GM12878 (cell line): ENCODE data around the gene ELL. TPM values are rescaled to one million over a fixed set of nuclear protein-coding genes. Genes with fewer than 3 reads are reported as not detected.

ENCODE experiments used
- ATAC-seq: fragments of 200-7000 bp; cut with Tn5 transposase; 3 replicates; pipeline ENCODE4 v1.9.1; 2020; ENCODE audit warnings: mild to moderate bottlenecking, moderate library complexity
- BruUV-seq: library from RNA; stranded (reverse); fragments of 400-500 nt; replicated peaks from 2 replicates; lab custom pipeline; 2021; lab: Mats Ljungman, UMichigan
- CTCF ChIA-PET: fragments of 300-600 bp; sonication (Branson Sonifier 250); formaldehyde crosslinking; extraction: SDS; loops from one replicate; lab custom pipeline; 2021; ENCODE audit warnings: inconsistent platforms; lab: Yijun Ruan, JAX
- POLR2A ChIA-PET: fragments of 350-600 bp; formaldehyde crosslinking; extraction: SDS; loops from one replicate; lab custom pipeline; 2021; ENCODE audit warnings: inconsistent platforms; lab: Charles Lee
- RAD21 ChIA-PET: fragments of 300-600 bp; sonication (Branson Sonifier 250); formaldehyde crosslinking; loops from one replicate; lab custom pipeline; 2023; ENCODE audit warnings: antibody characterized with exemption; ENCODE audit not compliant: unreplicated experiment; lab: Charles Lee
- SMC1A ChIA-PET: fragments of 300-600 bp; sonication (Branson Sonifier 250); formaldehyde crosslinking; loops from one replicate; lab custom pipeline; 2023; ENCODE audit not compliant: unreplicated experiment, uncharacterized antibody; lab: Charles Lee
- DNase-seq: peaks from one replicate; pipeline ENCODE4 v3.0.0-alpha.2; 2011; ENCODE audit warnings: low read depth, low spot score
- FAIRE-seq: peaks from 3 replicates; lab custom pipeline; 2011; peaks lifted over from hg19 to GRCh38; lab: Jason Lieb, UNC
- H2AFZ ChIP-seq: 2 replicates; pipeline ENCODE4 v1.6.0; 2011; ENCODE audit warnings: low read depth, low read length, control low read depth; ENCODE audit not compliant: control insufficient read depth
- H3K27ac ChIP-seq: 2 replicates; pipeline ENCODE4 v1.5.1; 2011; ENCODE audit warnings: control low read depth; ENCODE audit not compliant: control insufficient read depth, insufficient read depth
- H3K27me3 ChIP-seq, 2 experiments: replicated peaks in 1 of 2; 2 replicates each; pipeline versions ENCODE4 v1.6.0 to v1.6.1; 2011; ENCODE audit warnings: low read length in 1 of 2; ENCODE audit not compliant: control insufficient read depth in 2 of 2, insufficient read depth in 2 of 2
- H3K36me3 ChIP-seq, 2 experiments: 2 replicates each; pipeline ENCODE4 v1.5.1; 2011; ENCODE audit warnings: low read length in 1 of 2; ENCODE audit not compliant: control insufficient read depth in 2 of 2, insufficient read depth in 2 of 2
- H3K4me1 ChIP-seq: 2 replicates; pipeline ENCODE4 v1.6.1; 2011; ENCODE audit warnings: mild to moderate bottlenecking, low read length, moderate library complexity, mixed read lengths; ENCODE audit not compliant: control insufficient read depth, insufficient read depth
- H3K4me2 ChIP-seq: 2 replicates; pipeline ENCODE4 v1.6.0; 2011; ENCODE audit warnings: control low read depth; ENCODE audit not compliant: control insufficient read depth, insufficient read depth
- H3K4me3 ChIP-seq: fragments of 200-600 bp; sonication (generic); 2 replicates; pipeline ENCODE4 v1.5.1; 2016
- H3K79me2 ChIP-seq: 2 replicates; pipeline ENCODE4 v1.6.0; 2011; ENCODE audit warnings: low read length; ENCODE audit not compliant: control insufficient read depth, insufficient read depth
- H3K9ac ChIP-seq: 2 replicates; pipeline ENCODE4 v1.8.0; 2011; ENCODE audit warnings: low read length, control low read depth, mixed read lengths; ENCODE audit not compliant: control insufficient read depth, insufficient read depth
- H3K9me3 ChIP-seq: replicated peaks from 3 replicates; pipeline ENCODE4 v1.5.1; 2011; ENCODE audit warnings: mild to moderate bottlenecking, low read length; ENCODE audit not compliant: control insufficient read depth, insufficient read depth
- H4K20me1 ChIP-seq: 2 replicates; pipeline ENCODE4 v1.6.0; 2011; ENCODE audit not compliant: control insufficient read depth, insufficient read depth
- ASH2L ChIP-seq: fragments of 300-600, 200-600 bp; sonication (generic); IDR thresholded peaks from 2 replicates; pipeline ENCODE4 v1.6.1; 2017; ENCODE audit warnings: low read depth, mild to moderate bottlenecking, borderline replicate concordance
- BMI1 ChIP-seq: fragments of 450-650 bp; IDR thresholded peaks from 2 replicates; pipeline ENCODE4 v1.6.1; 2016; ENCODE audit warnings: mild to moderate bottlenecking, moderate library complexity, borderline replicate concordance
- CBX3 ChIP-seq: fragments of 200-600 bp; sonication (generic); IDR thresholded peaks from 2 replicates; pipeline ENCODE4 v1.6.1; 2016; ENCODE audit warnings: low read depth, borderline replicate concordance
- MYB ChIP-seq: fragments of 150-350 bp; IDR thresholded peaks from 2 replicates; pipeline ENCODE4 v1.6.1; 2014; ENCODE audit warnings: mild to moderate bottlenecking, low read depth, low read length, borderline replicate concordance
- SPI1 ChIP-seq: IDR thresholded peaks from 2 replicates; pipeline ENCODE4 v1.6.1; 2011; ENCODE audit warnings: low read depth, mild to moderate bottlenecking, low read length, moderate library complexity, borderline replicate concordance; ENCODE audit not compliant: insufficient read depth
- SREBF1 ChIP-seq: IDR thresholded peaks from 2 replicates; pipeline ENCODE4 v1.6.1; 2012; ENCODE audit warnings: mild to moderate bottlenecking, low read length
- TAF1 ChIP-seq: IDR thresholded peaks from 2 replicates; pipeline ENCODE4 v1.6.1; 2011; ENCODE audit warnings: mild to moderate bottlenecking, low read depth, low read length, borderline replicate concordance
- WGBS: methylation state at CpG from one replicate; pipeline ENCODE4 v1.1.6; 2016; ENCODE audit warnings: low lambda C conversion rate; ENCODE audit not compliant: insufficient replicate concordance, insufficient coverage; ENCODE audit errors: missing lambda C conversion rate; 5-methylcytosine and 5-hydroxymethylcytosine counted together
- in situ Hi-C: fragments of 300-500 bp; cut with MboI; formaldehyde crosslinking; loops from 9 replicates; pipeline ENCODE4 v1.14.3; 2018; ENCODE audit warnings: mixed read lengths
- intact Hi-C: fragments of 100-400 bp; cut with micrococcal nuclease; formaldehyde crosslinking; loops from one replicate; pipeline ENCODE4 v1.14.2; 2022; ENCODE audit not compliant: unreplicated experiment
- polyA plus RNA-seq, 11 experiments: library from polyadenylated mRNA; depleted of rRNA in 4 of 11; unstranded in 6 of 11; stranded (reverse) in 5 of 11; fragments of >200 nt; fragmentation: Nextera tagmentation in 4 of 11; fragmentation: Illumina TruSeq in 1 of 11; extraction: Ambion mirVana in 4 of 11; extraction: Trizol in 1 of 11; gene quantifications; 1 replicate in 1 of 11; 2 replicates in 10 of 11; pipeline versions ENCODE4 v1.2.1 to v1.2.3, GENCODE V29; 2011 to 2016; ENCODE audit warnings: inconsistent platforms in 2 of 11, missing spikeins in 2 of 11, low read depth in 1 of 11
- total RNA-seq, 4 experiments: library from RNA; depleted of rRNA in 3 of 4; stranded (reverse); fragments of >200 nt in 3 of 4; fragmentation: Illumina TruSeq in 1 of 4; extraction: Trizol in 1 of 4; gene quantifications; 2 replicates each; pipeline versions ENCODE4 v1.2.1 to v1.2.3, GENCODE V29; 2013 to 2021
- TF ChIP-seq, protein P1 (sequence below): fragments of 450-650 bp; IDR thresholded peaks from 2 replicates; pipeline ENCODE4 v1.6.1; 2017; ENCODE audit warnings: borderline replicate concordance
- TF ChIP-seq, protein P2 (sequence below): IDR thresholded peaks from 2 replicates; pipeline ENCODE4 v1.6.1; 2011; ENCODE audit warnings: low read depth, mild to moderate bottlenecking, low read length, moderate library complexity, borderline replicate concordance; ENCODE audit errors: extremely low read depth

The ELL gene
- total and polyA plus RNA-seq, 10 of the 15 experiments (the other 5 are each of a cell fraction or from before 2014, with no cell fraction given), result 0.91 to 25.0 (median 9.1) TPM

- H3K4me3 ChIP-seq, result no peak overlapping the region
- DNase-seq, result no peak
- no peaks in the 10 kb centered on the region for H4K20me1 ChIP-seq
- no peaks in the 10 kb centered on the region for H3K9me3 ChIP-seq
- in situ Hi-C loops, result no loop called here
- TF ChIP-seq MYB (no peak), SREBF1 (no peak), CBX3 (no peak), BMI1 (no peak), TAF1 (no peak), SPI1 (no peak), ASH2L (no peak)
- TF ChIP-seq, protein P1, sequence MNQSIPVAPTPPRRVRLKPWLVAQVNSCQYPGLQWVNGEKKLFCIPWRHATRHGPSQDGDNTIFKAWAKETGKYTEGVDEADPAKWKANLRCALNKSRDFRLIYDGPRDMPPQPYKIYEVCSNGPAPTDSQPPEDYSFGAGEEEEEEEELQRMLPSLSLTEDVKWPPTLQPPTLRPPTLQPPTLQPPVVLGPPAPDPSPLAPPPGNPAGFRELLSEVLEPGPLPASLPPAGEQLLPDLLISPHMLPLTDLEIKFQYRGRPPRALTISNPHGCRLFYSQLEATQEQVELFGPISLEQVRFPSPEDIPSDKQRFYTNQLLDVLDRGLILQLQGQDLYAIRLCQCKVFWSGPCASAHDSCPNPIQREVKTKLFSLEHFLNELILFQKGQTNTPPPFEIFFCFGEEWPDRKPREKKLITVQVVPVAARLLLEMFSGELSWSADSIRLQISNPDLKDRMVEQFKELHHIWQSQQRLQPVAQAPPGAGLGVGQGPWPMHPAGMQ, result no peak
- TF ChIP-seq, protein P2, sequence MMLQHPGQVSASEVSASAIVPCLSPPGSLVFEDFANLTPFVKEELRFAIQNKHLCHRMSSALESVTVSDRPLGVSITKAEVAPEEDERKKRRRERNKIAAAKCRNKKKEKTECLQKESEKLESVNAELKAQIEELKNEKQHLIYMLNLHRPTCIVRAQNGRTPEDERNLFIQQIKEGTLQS, result no peak
- no peak for FAIRE-seq
- no peak overlapping the region for H3K27ac ChIP-seq
- no peaks in the 10 kb centered on the region for H3K27me3 ChIP-seq
- intact Hi-C loops, result loop anchor here (2.0 kb wide), 1 partner anchor 65 kb away; the partner anchor contains the start of gene REX1BD
- no peaks in the 10 kb centered on the region for H3K36me3 ChIP-seq
- CTCF ChIA-PET, result interaction anchor here (2.0 to 6.5 kb wide), 2 partner anchors 20 to 63 kb away, joined by 8 to 64 read pairs; partner anchors contain the start of genes FKBP8 and REX1BD
- H3K9ac ChIP-seq, result no peak overlapping the region
- WGBS, result 81% methylated on average over 9 of the region's 9 CpGs
- POLR2A ChIA-PET, result interaction anchor here (0.5 to 2.3 kb wide), 4 partner anchors 10 to 20 kb away, joined by 3 to 6 read pairs (median 4); partner anchors contain the start of gene FKBP8
- H3K4me2 ChIP-seq, result no peak overlapping the region
- SMC1A ChIA-PET, result interaction anchor here (1.7 to 1.8 kb wide), 2 partner anchors 19 to 20 kb away, joined by 5 read pairs; no protein-coding TSS in a partner anchor
- peaks cover 4% of the 10 kb centered on the region for H3K4me1 ChIP-seq
- H3K79me2 ChIP-seq, result peaks cover 30% of the 10 kb centered on the region
- RAD21 ChIA-PET, result interaction anchor here (0.9 to 5.1 kb wide), 2 partner anchors 48 to 152 kb away, joined by 5 to 26 read pairs; partner anchors contain the start of gene UBA52
- no TSS peak for BruUV-seq
- no peak overlapping the region for H2AFZ ChIP-seq
- no peak for ATAC-seq
Observed at GRCh38 chr19:18523841-18524240, 2.0 kb upstream of the ELL start.
